HG03175 (cell line): ENCODE data around the gene KHDRBS2.

Experiments
- ATAC-seq: cut with Tn5 transposase; IDR thresholded peaks from one replicate; pipeline ENCODE4 v1.9.1; 2021; ENCODE audit warnings: mild to moderate bottlenecking, moderate library complexity; ENCODE audit not compliant: unreplicated experiment

Gene KHDRBS2

GRCh38 chr6:62039605-62040004 is 246.4 kb downstream of the KHDRBS2 start:
- ATAC-seq, result no peak

GRCh38 chr6:62037445-62037844 is 248.6 kb downstream of the KHDRBS2 start:
- no peak for ATAC-seq

DNA sequence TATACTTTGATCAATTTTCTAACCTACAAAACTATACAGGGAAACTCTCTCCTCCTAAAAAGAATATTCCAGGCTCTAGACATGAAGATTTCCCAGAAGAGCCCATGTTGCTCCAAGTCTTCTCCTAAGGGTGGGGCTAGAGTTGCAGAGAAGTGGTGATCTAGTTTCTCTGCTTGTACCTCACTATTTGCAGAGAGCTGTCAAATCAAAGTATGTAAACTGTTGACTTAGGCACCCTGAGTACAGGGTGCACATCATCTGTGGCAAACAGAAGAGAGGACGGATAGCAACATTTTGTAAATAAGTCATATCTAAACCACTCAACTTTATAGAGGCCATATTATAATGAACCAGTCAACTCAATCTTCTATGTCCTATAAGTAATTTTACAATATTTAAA is 250.1 kb downstream of the KHDRBS2 start:
- no peak for ATAC-seq

DNA sequence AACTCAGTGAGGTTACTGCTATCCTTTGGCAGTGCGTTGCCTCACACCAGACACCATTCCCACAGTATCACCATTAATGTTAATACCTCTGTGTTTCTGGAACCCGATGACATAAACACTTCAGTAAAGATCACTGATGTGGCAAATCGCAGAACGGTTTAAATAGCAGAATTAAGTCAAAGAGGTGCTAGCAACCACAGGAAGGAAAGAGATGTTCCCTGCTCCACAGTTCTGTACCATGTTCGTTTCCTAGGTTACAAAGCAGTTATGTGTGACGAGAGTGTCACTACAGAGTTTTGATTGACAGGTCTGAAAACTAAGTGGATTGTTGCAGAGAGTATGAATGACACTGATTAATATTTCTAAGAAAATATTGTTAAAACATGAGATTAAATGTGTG is 272.3 kb downstream of the KHDRBS2 start:
- ATAC-seq, result no peak

DNA sequence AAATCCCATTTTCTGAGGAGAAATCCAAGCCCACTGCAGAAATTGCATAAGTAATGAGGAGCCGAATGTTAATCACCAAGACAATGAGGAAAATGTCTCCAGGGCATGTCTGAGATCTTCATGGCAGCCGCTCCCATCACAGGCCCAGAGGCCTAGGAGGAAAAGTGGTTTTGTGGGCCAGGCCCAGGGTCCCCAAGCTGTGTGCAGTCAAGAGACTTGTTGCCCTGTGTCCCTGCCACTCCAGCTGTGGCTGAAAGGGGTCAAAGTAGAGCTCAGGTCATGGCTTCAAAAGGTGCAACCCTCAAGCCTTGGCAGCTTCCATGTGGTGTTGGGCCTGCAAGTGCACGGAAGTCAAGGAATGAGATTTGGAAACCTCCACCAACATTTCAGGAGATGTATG is 276.6 kb downstream of the KHDRBS2 start:
- ATAC-seq, result no peak

- no peak for ATAC-seq
These were observed 296.4 kb downstream of the KHDRBS2 start for GRCh38 chr6:61989616-61990015.

DNA sequence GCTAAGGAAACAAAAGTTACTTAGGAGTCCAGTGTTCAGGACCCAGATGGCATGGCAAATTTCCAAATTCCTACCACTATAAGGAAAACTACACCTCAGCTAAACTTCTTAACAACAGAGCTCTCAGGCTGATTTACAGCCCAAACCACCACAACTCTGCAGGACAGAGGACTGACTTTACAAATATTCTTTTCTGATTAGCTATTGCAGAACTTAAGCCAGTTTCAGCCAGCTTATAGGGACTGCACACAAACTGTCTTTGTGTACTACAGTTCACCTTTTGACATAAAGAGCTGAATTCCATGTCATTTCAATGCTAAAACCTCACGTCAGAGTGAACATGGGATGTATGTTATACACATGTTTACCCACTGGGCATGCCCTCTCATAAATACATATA is 305.4 kb downstream of the KHDRBS2 start:
- ATAC-seq, result no peak

GRCh38 chr6:61977947-61978346 is 308.1 kb downstream of the KHDRBS2 start:
- ATAC-seq, result no peak

GRCh38 chr6:61977099-61977498 is 308.9 kb downstream of the KHDRBS2 start:
- ATAC-seq, result no peak

GRCh38 chr6:61959196-61959595 is 326.8 kb downstream of the KHDRBS2 start:
- ATAC-seq, result no peak

DNA sequence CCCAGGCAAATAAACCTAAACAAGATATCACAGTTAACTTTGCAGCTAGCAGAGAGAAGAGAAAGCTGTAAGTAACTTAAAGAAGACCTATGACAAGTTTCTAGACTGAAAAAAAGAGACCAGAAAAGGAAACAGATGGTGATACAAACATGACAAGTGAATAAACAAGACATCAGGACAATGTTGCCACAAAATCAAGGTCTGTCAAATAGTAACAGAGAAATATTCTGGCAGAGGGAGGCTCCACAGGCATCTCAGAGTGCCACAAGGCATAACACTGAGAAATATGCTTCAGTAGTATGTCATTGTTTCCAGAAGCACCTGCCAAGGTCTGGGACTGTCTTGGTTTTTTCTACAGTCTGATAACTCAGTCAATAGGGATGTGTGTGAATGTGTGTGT is 332.2 kb downstream of the KHDRBS2 start:
- no peak for ATAC-seq

- ATAC-seq, result no peak
These were observed 334.4 kb downstream of the KHDRBS2 start for GRCh38 chr6:61951586-61951985.

GRCh38 chr6:61950811-61951210 is 335.2 kb downstream of the KHDRBS2 start:
- ATAC-seq, result no peak

DNA sequence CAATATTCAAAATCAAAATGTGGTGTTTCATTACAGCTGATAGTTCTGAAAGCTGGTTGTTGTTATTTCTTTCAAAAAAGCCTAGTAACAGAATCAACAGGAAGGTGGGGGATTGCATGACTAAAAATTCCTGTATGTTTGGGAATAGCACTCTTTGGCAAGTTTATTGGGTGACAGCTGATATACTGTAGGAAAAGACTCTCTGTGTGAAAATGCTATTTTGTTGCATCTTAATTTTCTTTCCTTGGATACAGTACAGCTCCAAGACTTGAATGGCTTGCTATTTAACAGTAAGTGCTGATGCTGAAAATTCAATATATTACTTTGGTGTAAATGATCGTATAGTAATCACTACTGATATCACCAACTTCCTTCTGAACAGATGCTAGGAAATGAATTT is 336.1 kb downstream of the KHDRBS2 start:
- no peak for ATAC-seq

DNA sequence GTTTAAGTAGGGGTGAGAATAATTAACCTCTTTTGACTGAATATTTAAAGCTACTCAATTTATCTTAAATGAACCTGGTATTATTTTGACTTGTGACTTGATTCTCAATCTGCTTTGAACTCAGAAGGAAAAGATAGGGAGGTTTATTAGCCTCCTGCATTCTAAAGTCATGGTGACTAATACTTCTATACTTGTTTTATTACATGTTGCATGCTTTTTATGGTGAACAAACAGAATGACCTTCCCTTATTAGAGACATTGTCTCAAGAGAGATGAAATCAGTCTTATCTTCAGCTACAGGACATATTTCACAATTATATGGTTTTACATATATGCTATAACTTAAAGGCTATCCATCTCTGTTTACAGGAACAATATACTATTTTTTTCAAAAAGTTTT is 336.9 kb downstream of the KHDRBS2 start:
- no peak for ATAC-seq

- no peak for ATAC-seq
These were observed 338.6 kb downstream of the KHDRBS2 start for GRCh38 chr6:61947311-61947947.

DNA sequence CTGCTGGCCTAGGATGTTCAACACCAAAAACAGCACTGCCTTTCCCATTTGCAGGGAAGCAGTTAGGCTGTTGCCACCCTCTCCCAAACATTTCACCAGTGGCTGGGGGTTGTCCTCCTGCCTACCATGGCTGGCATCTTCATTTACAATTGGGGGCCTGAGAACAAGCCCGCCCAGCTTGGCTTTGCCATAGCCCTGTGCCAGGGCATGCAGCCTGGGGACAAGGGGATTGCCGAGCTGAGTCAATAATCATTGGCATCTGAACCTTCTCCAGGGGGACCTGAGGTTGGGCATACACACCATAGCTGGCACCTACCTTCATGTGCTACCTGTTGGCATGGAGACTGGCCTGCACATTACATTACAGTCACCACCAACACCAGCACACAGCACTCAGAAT is 345.1 kb downstream of the KHDRBS2 start:
- no peak for ATAC-seq

DNA sequence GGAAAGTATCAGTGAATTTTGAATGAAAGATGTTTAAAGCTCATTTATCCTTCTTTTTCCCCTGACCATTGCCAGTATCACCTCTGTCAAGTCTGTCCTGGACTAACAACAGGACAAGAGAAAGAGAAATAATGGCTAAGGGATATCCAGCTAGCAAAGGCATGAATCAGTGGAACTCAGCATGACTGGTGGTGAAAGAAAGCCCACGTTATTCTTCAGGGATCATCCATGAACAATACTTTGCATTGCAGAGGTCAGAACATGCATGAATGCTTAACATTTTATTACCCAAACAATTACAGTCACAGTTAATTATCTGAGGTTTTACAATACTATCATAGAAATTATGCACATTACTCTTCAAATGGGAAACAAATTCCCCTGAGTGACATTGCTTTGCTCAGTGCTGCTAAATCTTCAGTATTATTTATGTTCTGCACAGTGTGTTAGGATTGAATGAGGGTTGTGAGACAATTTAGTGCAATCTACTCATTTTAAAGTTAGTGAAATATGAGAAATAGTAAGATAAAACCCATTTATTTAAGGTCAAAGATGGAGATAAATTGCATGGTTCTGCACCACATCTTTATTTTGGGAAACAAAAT is 350.7 kb downstream of the KHDRBS2 start:
- no peak for ATAC-seq

- ATAC-seq, result no peak
These were observed 376.5 kb downstream of the KHDRBS2 start for GRCh38 chr6:61909486-61909885.

GRCh38 chr6:61901748-61902147 is 384.3 kb downstream of the KHDRBS2 start:
- ATAC-seq, result no peak

- no peak for ATAC-seq
These were observed 391.5 kb downstream of the KHDRBS2 start for GRCh38 chr6:61894536-61894935.

DNA sequence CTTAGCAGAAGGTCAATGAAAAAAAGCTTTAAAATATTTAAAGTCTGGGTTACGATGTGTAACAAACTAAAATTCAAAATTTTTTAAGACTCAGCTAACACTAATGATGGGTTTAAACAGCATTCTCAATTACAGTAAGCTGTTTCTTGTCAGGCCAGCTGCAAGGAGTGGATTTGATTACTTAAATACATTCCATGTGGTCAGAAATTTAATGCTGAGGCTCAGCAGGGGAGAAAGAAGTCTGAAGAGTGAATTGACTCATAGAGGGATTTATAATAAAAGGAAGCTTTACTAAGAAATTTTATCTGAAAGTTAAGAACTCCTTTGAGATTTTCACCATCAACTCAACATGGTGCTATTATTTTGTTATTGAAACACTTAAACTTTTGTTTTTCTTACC is 398.6 kb downstream of the KHDRBS2 start:
- ATAC-seq, result no peak
